Neural progenitor cell (in vitro differentiated cells): ENCODE data around the gene FBXO7. TPM values are rescaled to one million over a fixed set of nuclear protein-coding genes. Genes with fewer than 3 reads are reported as not detected.

ENCODE experiments used
- DNase-seq: peaks from one replicate; pipeline ENCODE4 v3.0.0-alpha.2; 2016; ENCODE audit warnings: low spot score
- H2AFZ ChIP-seq: fragments of 200-600 bp; sonication (generic); replicated peaks from 2 replicates; pipeline ENCODE4 v1.6.1; 2016; ENCODE audit warnings: antibody characterized with exemption
- H3F3A ChIP-seq: fragments of 200-600 bp; sonication (generic); 2 replicates; pipeline ENCODE4 v1.6.1; 2016; ENCODE audit warnings: antibody characterized with exemption, low read depth
- H3K27ac ChIP-seq: fragments of 200-600 bp; sonication (generic); 2 replicates; pipeline ENCODE4 v1.5.1; 2016; ENCODE audit warnings: mild to moderate bottlenecking
- H3K27me3 ChIP-seq: fragments of 200-600 bp; sonication (generic); 2 replicates; pipeline ENCODE4 v1.6.1; 2016; ENCODE audit warnings: mild to moderate bottlenecking, moderate library complexity
- H3K36me3 ChIP-seq: fragments of 200-600 bp; sonication (generic); 2 replicates; pipeline ENCODE4 v1.5.1; 2016
- H3K4me1 ChIP-seq: fragments of 200-600 bp; sonication (generic); 2 replicates; pipeline ENCODE4 v1.6.1; 2016; ENCODE audit warnings: mixed run types
- H3K4me2 ChIP-seq: fragments of 200-600 bp; sonication (generic); 2 replicates; pipeline ENCODE4 v1.6.1; 2016
- H3K4me3 ChIP-seq: fragments of 200-600 bp; sonication (generic); 2 replicates; pipeline ENCODE4 v1.5.1; 2016
- H3K79me2 ChIP-seq: fragments of 200-600 bp; sonication (generic); 2 replicates; pipeline ENCODE4 v1.6.1; 2016; ENCODE audit warnings: low read depth
- H3K9ac ChIP-seq: fragments of 200-600 bp; sonication (generic); 2 replicates; pipeline ENCODE4 v1.6.1; 2016
- H3K9me3 ChIP-seq: fragments of 200-600 bp; sonication (generic); 2 replicates; pipeline ENCODE4 v1.5.1; 2016; ENCODE audit warnings: low read depth
- H4K20me1 ChIP-seq: fragments of 200-600 bp; sonication (generic); 2 replicates; pipeline ENCODE4 v1.6.1; 2016; ENCODE audit warnings: low read depth
- H3K27ac Mint-ChIP-seq: 3 replicates; pipeline ENCODE4 v1.8.0; 2021; ENCODE audit warnings: mixed read lengths
- H3K27me3 Mint-ChIP-seq: 2 replicates; pipeline ENCODE4 v1.8.0; 2022; ENCODE audit warnings: low read depth, mild to moderate bottlenecking, inconsistent platforms, moderate library complexity, mixed read lengths; ENCODE audit not compliant: insufficient read depth
- H3K36me3 Mint-ChIP-seq: 3 replicates; pipeline ENCODE4 v1.8.0; 2021; ENCODE audit warnings: mixed read lengths
- H3K4me1 Mint-ChIP-seq: 3 replicates; pipeline ENCODE4 v1.8.0; 2021; ENCODE audit warnings: mixed read lengths
- H3K4me3 Mint-ChIP-seq: 3 replicates; pipeline ENCODE4 v1.8.0; 2021; ENCODE audit warnings: mild to moderate bottlenecking, moderate library complexity, mixed read lengths
- H3K9me3 Mint-ChIP-seq: 3 replicates; pipeline ENCODE4 v1.8.0; 2020; ENCODE audit warnings: mixed read lengths
- CTCF ChIP-seq: fragments of 200-600 bp; sonication (generic); IDR thresholded peaks from 2 replicates; pipeline ENCODE4 v1.5.1; 2017; ENCODE audit warnings: antibody characterized with exemption, mild to moderate bottlenecking
- EZH2 ChIP-seq: fragments of 200-600 bp; sonication (generic); IDR thresholded peaks from 2 replicates; pipeline ENCODE4 v1.6.1; 2017; ENCODE audit warnings: antibody characterized with exemption, mild to moderate bottlenecking, moderate library complexity
- EZH2phosphoT487 ChIP-seq: fragments of 200-600 bp; sonication (generic); IDR thresholded peaks from 2 replicates; pipeline ENCODE4 v1.6.1; 2017; ENCODE audit warnings: antibody characterized with exemption
- total RNA-seq: library from RNA; depleted of rRNA; stranded (reverse); fragments of >200 nt; gene quantifications from 2 replicates; pipeline ENCODE4 v1.2.3, GENCODE V29; 2015; ENCODE audit warnings: low replicate concordance

FBXO7 gene
- total RNA-seq, 1 donor from 2014 or later = 65.2 TPM

GRCh38 chr22:32545801-32546200, 71.2 kb downstream of the FBXO7 start:
- H3K27ac Mint-ChIP-seq = no peak overlapping the region
- no peaks in the 10 kb centered on the region for H3K9me3 Mint-ChIP-seq
- Histone ChIP-seq H3K4me3 (no peak overlapping the region), H3K27ac (no peak overlapping the region), H4K20me1 (no peaks in the 10 kb centered on the region), H3K79me2 (no peaks in the 10 kb centered on the region), H2AFZ (no peak overlapping the region), H3K36me3 (no peaks in the 10 kb centered on the region), H3K4me1 (no peaks in the 10 kb centered on the region), H3K4me2 (no peak overlapping the region), H3F3A (no peaks in the 10 kb centered on the region), H3K9me3 (no peaks in the 10 kb centered on the region), H3K27me3 (no peaks in the 10 kb centered on the region), H3K9ac (no peak overlapping the region)
- DNase-seq = no peak
- peaks cover 5% of the 10 kb centered on the region for H3K27me3 Mint-ChIP-seq
- peaks cover 2% of the 10 kb centered on the region for H3K4me1 Mint-ChIP-seq
- H3K36me3 Mint-ChIP-seq = no peaks in the 10 kb centered on the region
- no peak for TF ChIP-seq CTCF
- no peak for TF ChIP-seq EZH2phosphoT487
- TF ChIP-seq EZH2 = no peak
- no peak overlapping the region for H3K4me3 Mint-ChIP-seq

GRCh38 chr22:32546496-32546895, 71.9 kb downstream of the FBXO7 start:
- Histone ChIP-seq H3K36me3 (no peaks in the 10 kb centered on the region), H3K4me1 (no peaks in the 10 kb centered on the region), H3F3A (no peaks in the 10 kb centered on the region), H3K4me2 (no peak overlapping the region), H3K79me2 (no peaks in the 10 kb centered on the region), H3K4me3 (no peak overlapping the region), H2AFZ (no peak overlapping the region), H3K27me3 (no peaks in the 10 kb centered on the region), H3K27ac (no peak overlapping the region), H3K9me3 (no peaks in the 10 kb centered on the region), H3K9ac (no peak overlapping the region), H4K20me1 (no peaks in the 10 kb centered on the region)
- peaks cover 5% of the 10 kb centered on the region for H3K27me3 Mint-ChIP-seq
- no peak for DNase-seq
- no peaks in the 10 kb centered on the region for H3K36me3 Mint-ChIP-seq
- TF ChIP-seq EZH2 (no peak), EZH2phosphoT487 (no peak), CTCF (no peak)
- no peaks in the 10 kb centered on the region for H3K9me3 Mint-ChIP-seq
- H3K4me3 Mint-ChIP-seq = no peak overlapping the region
- H3K27ac Mint-ChIP-seq = peak overlapping the region; percentile 57
- peaks cover 2% of the 10 kb centered on the region for H3K4me1 Mint-ChIP-seq

GRCh38 chr22:32546935-32547334, 72.3 kb downstream of the FBXO7 start:
- Mint-ChIP-seq H3K4me3 (no peak overlapping the region), H3K4me1 (peaks cover 2% of the 10 kb centered on the region), H3K36me3 (no peaks in the 10 kb centered on the region), H3K27ac (peak overlapping the region; percentile 57), H3K9me3 (no peaks in the 10 kb centered on the region), H3K27me3 (peaks cover 7% of the 10 kb centered on the region)
- no peak overlapping the region for H3K27ac ChIP-seq
- no peaks in the 10 kb centered on the region for H3K27me3 ChIP-seq
- no peak overlapping the region for H3K9ac ChIP-seq
- H4K20me1 ChIP-seq = no peaks in the 10 kb centered on the region
- no peaks in the 10 kb centered on the region for H3K79me2 ChIP-seq
- H2AFZ ChIP-seq = no peak overlapping the region
- no peaks in the 10 kb centered on the region for H3K4me1 ChIP-seq
- H3K36me3 ChIP-seq = no peaks in the 10 kb centered on the region
- no peaks in the 10 kb centered on the region for H3F3A ChIP-seq
- H3K4me2 ChIP-seq = no peak overlapping the region
- DNase-seq = no peak
- no peak overlapping the region for H3K4me3 ChIP-seq
- no peak for TF ChIP-seq CTCF
- no peak for TF ChIP-seq EZH2
- no peak for TF ChIP-seq EZH2phosphoT487
- no peaks in the 10 kb centered on the region for H3K9me3 ChIP-seq
